ENCODE data around the gene XXYLT1.

Gene XXYLT1

DNA sequence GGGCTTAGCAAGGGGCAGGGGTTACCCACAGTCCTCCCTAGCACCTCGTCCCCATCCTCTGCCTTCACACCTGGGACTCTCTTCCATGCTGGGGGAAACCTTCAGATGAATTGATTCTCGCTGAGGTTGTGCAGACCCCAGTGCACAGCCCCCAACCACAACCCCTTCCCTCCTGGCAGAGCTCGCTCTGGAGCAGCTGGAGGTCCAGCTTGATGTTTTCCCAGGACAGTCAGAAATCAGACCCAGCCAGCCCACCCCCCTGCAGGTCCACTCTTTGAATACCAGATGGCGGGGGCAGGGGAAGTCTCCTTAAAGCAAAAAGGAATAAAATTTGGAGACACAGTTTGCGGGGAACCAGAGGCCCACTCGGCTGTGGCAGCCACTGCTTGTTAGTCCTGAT, 234.4 kb downstream of the XXYLT1 start:
- no peak for DNase-seq

DNA sequence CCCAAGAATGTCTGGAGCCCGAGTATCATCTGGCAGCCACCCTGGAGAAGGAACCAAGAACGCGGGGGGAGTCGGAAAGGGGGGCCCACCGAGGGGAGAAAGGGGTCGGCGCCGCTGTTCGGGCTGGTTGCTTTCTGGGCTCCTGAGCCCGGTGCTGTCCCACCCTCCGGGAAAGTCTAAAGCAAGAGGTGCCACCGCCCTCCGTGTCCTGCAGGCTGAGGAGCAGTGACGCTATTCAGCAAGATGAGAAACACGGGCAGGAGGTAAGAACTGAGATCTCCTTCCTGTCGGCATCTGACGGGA, 234.8 kb downstream of the XXYLT1 start:
- no peak for DNase-seq

DNA sequence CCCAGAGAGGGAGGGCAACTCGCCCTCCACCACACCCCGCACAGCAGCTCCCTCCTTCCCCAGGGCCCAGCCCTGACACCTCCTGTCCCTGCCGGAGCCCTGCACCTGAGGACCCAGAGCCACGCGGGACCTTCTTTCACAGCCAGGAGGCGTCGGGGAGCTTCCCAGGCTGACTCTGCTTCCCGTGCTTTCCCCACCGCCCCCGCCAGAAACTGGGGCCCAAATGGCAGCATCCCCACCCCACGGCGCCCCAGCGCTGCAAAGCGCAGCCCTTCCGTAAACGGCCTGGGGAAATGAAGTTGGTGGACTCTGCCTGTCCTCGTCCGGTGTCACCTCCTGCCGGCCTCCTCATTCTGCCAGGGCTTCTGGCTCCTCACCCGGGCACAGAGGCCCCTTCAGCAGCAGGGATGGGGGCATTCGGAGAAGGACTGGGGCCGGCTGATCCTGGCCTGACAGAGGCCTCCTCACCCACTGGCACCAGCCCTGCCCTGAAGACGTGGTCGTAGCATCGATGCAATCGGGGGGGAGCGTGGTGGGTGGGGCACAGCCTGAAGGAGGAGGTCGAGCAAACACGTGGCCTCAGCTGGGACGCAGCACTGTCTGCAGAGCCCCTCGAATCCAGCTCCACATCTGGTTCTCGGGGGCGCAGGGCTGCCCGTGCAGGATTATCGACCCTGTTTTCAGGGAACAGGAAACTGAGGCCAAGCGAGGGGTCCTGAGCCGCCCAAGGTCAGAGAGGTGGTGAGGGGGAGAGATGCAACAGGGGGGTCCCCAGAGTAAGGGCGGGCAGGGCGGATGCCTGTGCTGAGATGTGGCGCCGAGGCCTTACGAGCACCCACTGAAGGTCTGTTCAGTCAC, 235.4 kb downstream of the XXYLT1 start:
- no peak for DNase-seq

DNA sequence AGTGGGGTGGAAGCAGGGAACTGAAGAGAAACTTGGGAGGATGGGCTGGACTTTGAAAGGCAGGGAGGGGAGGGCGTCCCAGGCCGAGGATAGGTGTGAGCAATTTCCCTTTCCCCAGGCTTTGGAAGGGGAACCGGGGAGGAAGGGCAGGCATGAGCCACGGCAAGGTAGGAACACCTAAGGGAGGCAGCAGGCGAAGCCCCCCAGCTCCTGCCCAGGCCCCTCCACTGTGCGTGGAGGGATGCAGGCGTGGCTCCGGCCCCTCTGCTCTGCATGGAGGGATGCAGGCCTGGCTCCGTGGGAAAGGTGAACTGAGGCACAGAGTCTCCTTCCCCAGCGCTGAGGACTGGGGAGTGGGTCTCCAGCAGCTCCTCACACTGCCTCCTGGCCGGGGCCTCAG, 236.4 kb downstream of the XXYLT1 start:
- no peak for DNase-seq

DNA sequence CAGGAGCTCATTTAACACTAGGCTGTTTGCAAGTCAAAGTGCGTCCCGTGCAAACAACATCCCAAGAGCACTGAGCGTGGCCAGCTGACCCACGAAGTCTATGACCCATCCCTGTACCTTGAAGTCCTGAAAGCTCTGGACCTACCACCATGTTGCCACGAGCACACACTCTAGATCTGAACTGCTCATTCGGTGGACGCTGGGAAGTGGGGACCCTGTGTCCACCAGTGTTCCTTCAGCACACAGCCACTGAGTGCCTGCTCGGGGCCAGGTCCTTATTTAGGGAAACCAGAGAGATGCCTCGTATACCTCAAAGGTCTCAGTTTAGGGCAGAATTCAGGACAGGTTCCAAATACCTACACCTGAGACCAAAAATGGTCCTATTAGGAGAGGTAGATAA, 236.9 kb downstream of the XXYLT1 start:
- no peak for DNase-seq

DNA sequence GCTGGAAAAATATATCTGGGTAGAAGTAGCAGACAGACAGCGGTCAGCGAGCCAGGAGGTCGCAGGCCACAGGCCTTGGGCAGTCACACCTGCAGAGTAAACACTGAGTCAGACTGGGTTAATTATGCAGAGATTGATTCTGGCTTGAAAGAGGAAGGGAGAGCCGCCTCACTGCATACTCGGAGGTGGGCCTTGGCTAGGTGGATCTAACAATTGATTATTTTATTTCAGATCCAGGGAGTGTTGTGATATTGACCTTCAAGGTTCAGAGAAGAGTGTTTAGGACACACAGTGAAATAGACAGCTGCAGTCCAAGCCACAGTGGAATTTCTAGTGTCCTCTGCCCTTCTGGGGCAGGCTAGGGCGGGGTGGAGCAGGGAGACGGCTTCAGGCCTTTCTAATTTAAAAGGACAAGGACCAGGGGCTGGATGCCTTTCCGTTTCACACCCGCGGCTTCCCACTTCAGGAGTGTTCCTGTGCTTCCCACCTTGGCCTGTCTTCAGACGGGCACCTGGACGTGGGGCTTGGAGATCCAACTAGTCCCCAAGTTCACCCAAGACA, 237.3 kb downstream of the XXYLT1 start:
- DNase-seq: no peak

DNA sequence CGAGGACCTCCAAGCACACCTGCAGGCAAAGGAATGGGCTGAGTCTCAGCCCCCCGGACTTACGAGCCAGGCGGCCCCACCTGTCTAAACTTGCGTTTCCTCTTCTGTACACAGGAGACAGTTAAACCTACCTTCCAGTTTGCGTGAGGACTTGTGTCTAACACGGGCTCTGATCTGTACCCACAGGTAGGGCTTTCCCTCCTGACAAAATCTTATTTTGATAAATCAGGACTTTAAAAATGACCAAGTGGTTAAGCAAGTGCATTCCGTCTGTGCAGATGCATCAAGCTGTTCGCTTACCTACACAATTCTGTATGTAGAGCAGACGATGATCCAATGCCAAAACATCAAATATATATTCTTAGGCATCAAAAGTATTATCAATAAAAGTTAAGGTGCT, 238.0 kb downstream of the XXYLT1 start:
- no peak for DNase-seq

DNA sequence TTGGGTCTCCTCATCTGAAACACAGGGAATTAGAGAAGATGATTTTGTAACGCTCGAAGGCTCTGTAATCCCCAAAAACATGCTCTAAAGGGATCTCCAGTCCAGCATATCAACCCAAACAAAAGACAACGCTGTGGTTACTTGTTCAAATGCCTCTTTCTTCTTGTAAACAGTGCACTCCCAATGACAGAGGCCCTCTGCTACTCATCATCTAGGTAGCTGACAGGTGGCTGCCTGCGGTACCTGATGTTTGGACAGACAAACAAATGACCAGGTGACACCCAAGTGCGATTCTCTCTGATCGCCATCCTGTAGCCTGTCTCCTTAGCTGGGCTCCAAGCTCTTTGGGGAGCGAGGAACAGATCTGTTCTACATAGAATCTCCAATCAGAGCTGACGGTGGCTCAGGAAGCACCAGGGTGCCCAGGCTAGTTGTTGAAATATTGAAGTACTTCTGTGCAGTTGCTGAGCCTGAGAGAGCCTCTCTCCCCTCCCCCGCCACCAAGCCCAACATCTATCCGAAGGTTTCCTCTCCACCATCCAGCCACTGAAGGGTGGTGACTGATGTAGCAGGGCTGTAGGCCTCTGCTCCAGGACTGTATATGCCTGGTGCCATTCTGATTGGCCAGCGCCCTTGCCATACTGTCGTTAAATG, 238.7 kb downstream of the XXYLT1 start:
- DNase-seq: no peak

DNA sequence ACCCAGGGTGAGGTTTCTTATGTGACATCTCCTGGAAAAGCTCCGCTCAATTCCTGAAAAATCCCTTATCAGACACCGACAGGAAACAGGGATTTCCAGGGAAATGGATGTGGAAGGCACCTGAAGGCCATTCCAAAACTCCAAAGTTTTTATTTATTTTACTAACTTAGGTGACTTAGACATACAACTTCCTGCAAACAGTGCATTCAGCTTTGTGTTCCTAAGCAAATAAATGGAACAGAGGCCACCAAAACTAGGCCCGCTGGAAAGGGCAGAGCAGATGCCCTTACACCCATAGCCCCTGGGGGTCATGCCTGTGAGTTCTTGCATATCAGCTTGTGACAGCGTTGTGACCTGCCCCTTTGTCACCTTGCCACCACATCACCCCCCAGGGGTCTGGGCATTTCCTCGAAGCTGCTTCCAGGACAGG, 239.4 kb downstream of the XXYLT1 start:
- DNase-seq: no peak

DNA sequence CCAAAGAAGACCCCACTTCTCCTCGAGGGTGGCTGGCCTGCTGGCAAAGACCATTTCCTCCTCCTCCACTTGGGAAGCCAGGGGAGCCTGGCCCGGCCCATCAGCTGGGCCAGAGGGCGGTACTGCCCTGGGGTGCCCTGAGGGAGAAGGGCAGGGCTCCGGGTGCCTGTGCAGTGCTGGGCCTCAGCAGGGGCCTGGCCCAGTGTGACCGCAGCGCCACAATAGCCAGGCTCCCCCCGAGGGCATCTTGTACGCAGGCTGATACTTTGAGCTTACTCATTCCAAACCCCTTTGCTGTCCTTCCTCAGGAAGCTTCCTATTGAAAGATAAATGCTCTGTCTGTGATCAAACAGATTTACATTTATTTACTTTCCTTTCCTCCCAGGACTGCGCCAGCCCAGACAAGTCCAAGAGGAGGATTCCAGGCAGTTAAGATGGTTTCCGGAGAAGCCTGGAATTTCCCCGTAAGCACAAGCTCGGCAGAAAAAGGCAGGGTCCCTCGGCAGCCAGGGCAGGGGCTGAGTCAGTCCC, 240.1 kb downstream of the XXYLT1 start:
- DNase-seq: no peak

DNA sequence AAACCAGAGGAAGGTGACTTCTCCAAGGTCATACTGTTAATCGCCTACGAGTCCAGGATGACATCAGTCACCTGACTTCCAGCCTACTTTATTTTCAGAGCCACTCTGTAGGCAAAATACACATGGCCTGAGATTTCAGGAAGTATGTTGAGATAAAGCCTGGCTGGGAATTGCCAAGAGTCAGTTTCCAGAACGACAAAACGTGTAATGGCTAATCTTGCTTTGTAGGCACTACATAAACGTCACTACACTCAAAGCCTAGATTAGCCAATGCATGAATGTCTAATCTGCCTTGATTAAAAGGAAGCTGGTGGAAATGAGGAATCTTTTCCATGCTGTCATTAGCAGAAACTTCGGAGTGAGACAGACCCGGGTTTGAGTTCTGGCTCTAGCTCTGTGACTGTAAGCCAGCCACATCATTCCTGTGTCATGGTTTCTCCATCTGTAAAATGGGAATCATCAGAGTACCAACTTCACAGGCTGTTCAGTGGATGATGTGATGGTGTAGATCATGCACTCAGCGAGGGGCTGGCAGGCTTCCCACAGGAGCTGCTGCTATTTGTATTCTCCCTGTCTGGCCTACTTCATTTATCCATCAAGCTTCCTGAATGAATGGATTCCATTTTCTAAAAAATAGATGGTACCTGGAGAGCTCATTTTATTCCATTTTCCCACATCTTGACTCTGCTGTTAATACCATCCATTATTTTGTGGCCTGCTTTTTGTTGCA, 241.9 kb downstream of the XXYLT1 start:
- DNase-seq: no peak

DNA sequence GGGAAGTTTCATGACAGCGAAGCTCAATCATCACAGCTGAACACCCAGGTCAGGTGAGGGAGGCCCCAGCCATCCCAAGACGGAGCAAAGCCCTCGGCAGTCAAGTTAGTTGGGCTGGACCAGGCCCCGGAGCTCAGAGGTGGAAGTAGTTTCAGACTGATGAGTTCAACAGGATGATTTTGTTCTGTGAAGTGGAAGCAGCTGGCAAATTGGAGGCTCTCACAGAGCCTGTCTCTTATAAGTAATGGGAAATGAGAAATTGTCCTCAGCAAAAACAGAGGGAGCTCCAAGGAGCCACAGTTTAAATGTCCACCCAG, 245.1 kb downstream of the XXYLT1 start:
- no peak for DNase-seq

DNA sequence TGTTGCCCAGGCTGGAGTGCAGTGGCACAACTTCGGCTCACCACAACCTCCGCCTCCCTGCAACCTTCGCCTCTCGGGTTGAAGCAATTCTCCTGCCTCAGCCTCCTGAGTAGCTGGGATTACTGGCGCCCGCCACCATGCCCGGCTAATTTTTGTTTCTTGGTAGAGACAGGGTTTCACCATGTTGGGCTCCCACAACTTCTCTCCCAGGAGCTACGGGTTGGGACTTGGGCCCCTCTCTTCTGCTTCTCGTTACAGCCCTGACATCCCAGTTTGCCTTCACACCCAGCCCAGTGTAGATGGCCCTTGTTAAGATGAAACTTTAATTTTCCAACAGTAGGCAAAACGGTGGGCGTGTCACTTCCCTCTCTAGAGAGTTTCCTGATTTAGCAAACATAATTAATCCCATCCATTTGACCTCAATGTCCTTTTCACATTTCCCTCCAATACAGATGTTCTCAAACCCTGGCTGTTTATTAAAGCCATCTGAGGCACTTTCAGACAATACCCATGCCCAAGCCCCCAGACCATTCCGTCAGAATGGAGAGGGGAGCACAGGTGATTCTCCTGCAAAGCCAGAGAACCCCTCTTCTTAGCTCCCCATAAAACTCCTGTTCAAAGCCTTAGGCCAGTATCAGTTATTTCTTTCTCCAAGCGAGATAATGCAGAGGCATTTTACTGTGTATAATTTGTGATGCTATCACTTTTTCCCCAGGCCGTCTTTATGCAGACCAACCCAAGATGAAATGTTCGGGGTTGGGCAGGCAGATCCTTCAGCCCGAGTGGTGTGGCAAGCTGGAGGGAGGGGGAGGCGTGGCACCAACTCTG, 245.7 kb downstream of the XXYLT1 start:
- DNase-seq: no peak

DNA sequence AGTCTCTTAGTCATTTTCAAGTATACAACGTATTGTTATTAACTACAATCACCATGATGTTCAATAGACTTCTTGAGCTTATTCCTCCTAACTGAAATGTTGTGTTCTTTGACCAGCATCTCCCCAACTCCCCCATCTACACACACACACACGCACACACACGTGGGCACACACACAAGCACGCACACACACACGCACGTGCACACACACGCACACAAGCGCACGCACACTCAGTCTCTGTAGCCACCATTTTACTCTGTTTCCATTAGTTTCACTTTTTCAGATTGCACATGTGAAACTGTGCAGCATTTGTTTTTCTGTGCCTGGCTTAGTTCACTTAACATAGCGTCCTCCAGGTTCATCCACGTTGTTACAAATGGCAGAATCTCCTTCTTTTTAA, 247.0 kb downstream of the XXYLT1 start:
- DNase-seq: no peak

DNA sequence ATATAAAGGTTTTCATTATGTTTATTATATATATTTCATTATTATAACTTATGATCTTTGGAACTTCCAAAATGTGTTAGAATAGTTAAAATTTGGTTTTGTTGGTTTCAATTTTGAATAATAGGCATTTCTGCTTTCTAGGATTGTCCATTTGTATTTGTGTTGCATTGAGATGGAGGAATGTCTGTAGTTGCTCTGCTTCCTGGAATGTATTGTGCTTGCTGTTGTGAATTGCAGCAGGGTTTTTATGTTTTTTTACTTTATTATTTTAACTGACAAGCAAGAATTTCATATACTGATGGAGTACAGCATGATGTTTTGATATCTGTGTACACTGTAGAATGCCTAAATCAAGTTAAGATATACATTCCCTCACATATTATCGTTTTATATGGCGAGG, 247.4 kb downstream of the XXYLT1 start:
- DNase-seq: no peak

DNA sequence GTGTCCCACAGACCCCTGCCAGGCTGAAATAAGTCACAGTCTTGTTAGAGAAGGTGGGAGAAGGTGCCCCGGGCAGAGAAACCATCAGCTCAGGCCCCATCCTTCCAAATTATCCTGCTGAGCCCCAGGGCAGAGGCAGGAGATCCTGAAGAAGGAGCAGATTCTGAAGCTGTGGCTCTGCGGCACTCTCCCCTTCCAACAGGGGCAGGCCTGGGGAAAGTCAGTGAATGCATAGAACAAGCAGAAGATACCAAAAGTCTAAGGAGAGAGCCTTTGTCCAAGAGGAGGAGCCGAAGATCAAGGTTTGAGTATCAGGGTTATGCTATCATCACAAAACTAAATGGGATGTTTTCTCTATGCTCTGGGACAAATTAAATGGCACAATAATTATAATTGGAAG, 249.3 kb downstream of the XXYLT1 start:
- DNase-seq: no peak

DNA sequence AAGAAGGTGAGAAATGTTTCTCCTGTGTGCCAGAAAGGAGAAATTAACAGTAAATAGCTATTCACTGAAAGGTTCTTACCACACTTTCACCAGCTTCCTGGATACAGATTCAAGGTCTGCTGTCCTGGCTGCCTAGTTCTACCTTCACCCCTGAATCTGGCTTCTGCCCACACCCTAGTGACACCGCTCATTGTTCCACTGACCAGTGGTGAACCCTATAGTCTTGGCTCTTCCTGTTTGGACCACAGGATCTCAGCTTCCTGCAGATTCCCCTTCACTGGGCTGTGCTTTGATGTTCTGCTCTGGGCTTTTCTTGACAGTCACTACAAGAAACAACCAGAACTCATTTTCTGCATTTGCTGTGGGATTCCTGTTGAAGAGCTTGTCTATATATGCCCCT, 250.0 kb downstream of the XXYLT1 start:
- no peak for DNase-seq

DNA sequence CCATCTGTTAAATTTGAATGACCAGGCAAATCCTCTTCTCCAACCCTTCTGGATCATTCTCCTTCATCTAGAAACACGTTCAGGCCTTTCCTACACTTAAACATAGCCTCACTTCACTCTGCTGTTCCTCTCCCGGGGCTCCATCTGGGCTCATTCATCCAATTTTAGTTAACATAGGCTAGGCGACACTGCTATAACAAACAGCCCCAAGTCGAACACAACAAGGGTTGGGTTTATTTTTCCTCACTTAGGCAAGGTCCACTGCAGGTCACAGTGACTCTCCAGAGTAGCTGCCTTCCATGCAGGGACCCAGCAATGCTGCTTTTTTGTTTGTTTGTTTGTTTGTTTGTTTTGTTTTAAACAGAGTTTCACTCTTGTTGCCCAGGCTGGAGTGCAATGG, 250.8 kb downstream of the XXYLT1 start:
- no peak for DNase-seq

DNA sequence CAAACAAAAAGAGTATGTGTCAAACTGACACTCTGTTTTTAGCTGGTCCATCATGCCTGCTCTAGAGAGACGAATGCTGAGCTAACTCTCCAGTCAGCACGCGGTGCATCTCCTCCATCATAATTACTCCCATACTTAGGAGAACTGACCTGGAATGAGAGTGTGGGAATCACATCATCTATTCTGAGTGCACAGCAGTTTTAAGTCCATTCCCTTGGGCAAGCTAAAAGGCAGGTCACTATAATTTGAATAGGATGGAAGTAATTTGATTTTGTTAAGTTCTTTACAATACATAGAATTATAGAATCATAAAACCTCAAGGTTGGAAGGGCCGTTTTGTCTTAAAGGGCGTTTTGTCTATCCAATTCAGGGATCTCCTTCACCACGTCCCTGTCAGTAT, 251.6 kb downstream of the XXYLT1 start:
- no peak for DNase-seq

All from activated naive CD4-positive, alpha-beta T cell treated with anti-CD3 and anti-CD28 coated beads, Interleukin-2, amount 50 U/mL, for 16 hours (primary cell).